B cell (primary cell): ENCODE measurements around the gene TMED5. TPM values are rescaled to one million over a fixed set of nuclear protein-coding genes. Genes with fewer than 3 reads are reported as not detected.

Source experiments
- ATAC-seq: fragments of 200-7000 bp; cut with Tn5 transposase; one replicate; pipeline ENCODE4 v1.10.0; 2021; ENCODE audit warnings: low read depth, mild to moderate bottlenecking, moderate number of reproducible peaks, moderate library complexity
- CTCF ChIA-PET: fragments of 350-600 bp; sonication (Branson Sonifier 250); formaldehyde crosslinking; loops from one replicate; lab custom pipeline; 2021; ENCODE audit warnings: antibody characterized with exemption, inconsistent platforms; lab: Charles Lee
- POLR2A ChIA-PET: fragments of 350-600 bp; sonication (Branson Sonifier 250); formaldehyde crosslinking; loops from one replicate; lab custom pipeline; 2021; ENCODE audit warnings: antibody characterized with exemption; lab: Charles Lee
- DNase-seq: peaks from one replicate; pipeline ENCODE4 v3.0.0; 2013
- H2AFZ ChIP-seq: 2 replicates; pipeline ENCODE4 v1.6.1; 2012; ENCODE audit warnings: mild to moderate bottlenecking, low read depth, low read length; ENCODE audit not compliant: insufficient read depth, poor library complexity, severe bottlenecking
- H3K27ac ChIP-seq, 2 donors: 1 replicate in 1 of 2; 2 replicates in 1 of 2; pipeline ENCODE4 v1.5.1; 2012 to 2013; ENCODE audit warnings: low read length in 2 of 2, mild to moderate bottlenecking in 2 of 2, moderate library complexity in 1 of 2
- H3K27me3 ChIP-seq, 4 experiments: fragments of 200-600 bp in 1 of 4; sonication (generic) in 1 of 4; replicated peaks in 1 of 4; 1 replicate in 2 of 4; 2 replicates in 2 of 4; pipeline versions ENCODE4 v1.6.1 to v1.7.0; 2013 to 2016; ENCODE audit warnings: low read length in 3 of 4, mild to moderate bottlenecking in 2 of 4, mixed read lengths in 1 of 4, moderate library complexity in 1 of 4; ENCODE audit not compliant: insufficient read depth in 4 of 4, control insufficient read depth in 3 of 4; ENCODE audit errors: control extremely low read depth in 1 of 4
- H3K36me3 ChIP-seq, 2 experiments: replicated peaks in 1 of 2; 1 replicate in 1 of 2; 2 replicates in 1 of 2; pipeline versions ENCODE4 v1.6.1 to v1.7.1; 2013; ENCODE audit warnings: low read length in 1 of 2; ENCODE audit not compliant: insufficient read depth in 2 of 2, control insufficient read depth in 1 of 2; ENCODE audit errors: control extremely low read depth in 1 of 2, extremely low read depth in 1 of 2
- H3K4me1 ChIP-seq, 2 donors: fragments of 200-600 bp in 1 of 2; sonication (generic) in 1 of 2; 1 replicate in 1 of 2; 2 replicates in 1 of 2; pipeline versions ENCODE4 v1.5.1 to v1.6.1; 2013 to 2017; ENCODE audit warnings: low read length in 2 of 2; ENCODE audit not compliant: control insufficient read depth in 2 of 2, insufficient read depth in 2 of 2
- H3K4me2 ChIP-seq: replicated peaks from 2 replicates; pipeline ENCODE3; 2012; ENCODE audit warnings: mild to moderate bottlenecking, low read depth, low read length; ENCODE audit not compliant: poor library complexity, severe bottlenecking
- H3K4me3 ChIP-seq, 5 experiments: fragments of 200-600 bp in 1 of 5; sonication (generic) in 1 of 5; 1 replicate in 3 of 5; 2 replicates in 2 of 5; pipeline versions ENCODE4 v1.5.1 to v1.7.0; 2011 to 2016; ENCODE audit warnings: low read length in 4 of 5, mild to moderate bottlenecking in 4 of 5, low read depth in 2 of 5, control low read depth in 1 of 5, moderate library complexity in 1 of 5; ENCODE audit not compliant: insufficient read depth in 1 of 5; ENCODE audit errors: control extremely low read depth in 1 of 5, extremely low read depth in 1 of 5
- H3K79me2 ChIP-seq: fragments of 200-600 bp; sonication (generic); one replicate; pipeline ENCODE4 v1.6.0; 2016; ENCODE audit warnings: low read length; ENCODE audit not compliant: control insufficient read depth, insufficient read depth
- H3K9ac ChIP-seq: fragments of 200-600 bp; sonication (generic); 2 replicates; pipeline ENCODE4 v1.6.1; 2017; ENCODE audit warnings: mild to moderate bottlenecking, low read length, moderate library complexity
- H3K9me3 ChIP-seq, 3 donors: one replicate each; pipeline versions ENCODE4 v1.6.1 to v1.7.1; 2013; ENCODE audit warnings: low read length in 2 of 3; ENCODE audit not compliant: control insufficient read depth in 2 of 3, insufficient read depth in 1 of 3; ENCODE audit errors: control extremely low read depth in 1 of 3
- H4K20me1 ChIP-seq: 2 replicates; pipeline ENCODE4 v1.6.0; 2012; ENCODE audit warnings: mild to moderate bottlenecking, low read length; ENCODE audit not compliant: insufficient read depth, control insufficient read depth, poor library complexity, severe bottlenecking
- H3K27ac Mint-ChIP-seq: one replicate; pipeline ENCODE4 v1.8.0; 2021; ENCODE audit warnings: mixed read lengths
- H3K27me3 Mint-ChIP-seq: one replicate; pipeline ENCODE4 v1.8.0; 2021; ENCODE audit warnings: mixed read lengths
- H3K4me1 Mint-ChIP-seq: one replicate; pipeline ENCODE4 v1.8.0; 2021; ENCODE audit warnings: mixed read lengths
- H3K4me3 Mint-ChIP-seq: one replicate; pipeline ENCODE4 v1.8.0; 2021; ENCODE audit warnings: mixed read lengths
- H3K9me3 Mint-ChIP-seq: one replicate; pipeline ENCODE4 v1.8.0; 2022; ENCODE audit warnings: mixed read lengths; ENCODE audit not compliant: insufficient read depth
- CTCF ChIP-seq: fragments of 200-600 bp; IDR thresholded peaks from one replicate; pipeline ENCODE4 v1.8.0; 2022; ENCODE audit warnings: antibody characterized with exemption, mild to moderate bottlenecking
- EZH2 ChIP-seq: IDR thresholded peaks from 2 replicates; pipeline ENCODE4 v1.6.1; 2012; ENCODE audit warnings: borderline replicate concordance, low read depth, mild to moderate bottlenecking, moderate library complexity, low read length; ENCODE audit not compliant: insufficient read depth, poor library complexity, severe bottlenecking
- WGBS: methylation state at CpG from one replicate; pipeline ENCODE4 v1.1.5; 2013; ENCODE audit warnings: missing lambda C conversion rate; ENCODE audit not compliant: insufficient coverage; 5-methylcytosine and 5-hydroxymethylcytosine counted together
- intact Hi-C: fragments of 100-400 bp; cut with micrococcal nuclease; formaldehyde crosslinking; loops from one replicate; pipeline ENCODE4 v1.10.0; 2022
- polyA plus RNA-seq: library from polyadenylated mRNA; depleted of rRNA; stranded (reverse); fragments of >200 nt; gene quantifications from 2 replicates; pipeline ENCODE4 v1.2.3, GENCODE V29; 2012
- total RNA-seq, 2 donors: library from RNA; stranded (reverse); fragments of 120-200 nt in 1 of 2; gene quantifications; 1 replicate in 1 of 2; 2 replicates in 1 of 2; pipeline versions ENCODE4 v1.2.3 to v1.2.4, GENCODE V29; 2013 to 2022

Gene TMED5
- total and polyA plus RNA-seq, 2 donors (not counting 1 experiment from before 2014, with no cell fraction given): 23.7 to 46.1 TPM

GRCh38 chr1:93148001-93148400 lies 32.2 kb downstream of the TMED5 start:
- DNase-seq: no peak
- intact Hi-C loops: no loop called here
- H3K9ac ChIP-seq: no peak overlapping the region
- H3K27ac Mint-ChIP-seq: no peak overlapping the region
- no peak overlapping the region for H3K4me3 ChIP-seq
- TF ChIP-seq EZH2 (no peak), CTCF (no peak)
- no peak overlapping the region for H2AFZ ChIP-seq
- no peaks in the 10 kb centered on the region for H3K27me3 ChIP-seq
- H3K79me2 ChIP-seq: no peaks in the 10 kb centered on the region
- H4K20me1 ChIP-seq: peaks cover 5% of the 10 kb centered on the region
- 95% methylated on average over 5 of the region's 7 CpGs for WGBS
- no peak overlapping the region for H3K4me3 Mint-ChIP-seq
- no peaks in the 10 kb centered on the region for H3K9me3 Mint-ChIP-seq
- CTCF ChIA-PET: interaction anchor here (0.6 kb wide), 1 partner anchor 71 kb away, joined by 3 read pairs; no protein-coding TSS in a partner anchor
- no peak for ATAC-seq
- H3K27ac ChIP-seq: no peak overlapping the region
- H3K9me3 ChIP-seq: no peaks in the 10 kb centered on the region
- H3K4me2 ChIP-seq: no peak overlapping the region
- no peaks in the 10 kb centered on the region for H3K4me1 Mint-ChIP-seq
- H3K36me3 ChIP-seq: peaks cover 21 to 37% of the 10 kb centered on the region in 2 experiments
- no peaks in the 10 kb centered on the region for H3K27me3 Mint-ChIP-seq
- no peaks in the 10 kb centered on the region for H3K4me1 ChIP-seq
- POLR2A ChIA-PET: no interaction called here

GRCh38 chr1:93143769-93144168 lies 36.4 kb downstream of the TMED5 start:
- Histone ChIP-seq H3K9ac (no peak overlapping the region), H2AFZ (no peak overlapping the region), H3K9me3 (no peaks in the 10 kb centered on the region), H3K36me3 (peaks cover 10 to 17% of the 10 kb centered on the region in 2 experiments), H3K4me3 (no peak overlapping the region), H3K4me2 (no peak overlapping the region), H3K79me2 (no peaks in the 10 kb centered on the region), H4K20me1 (no peaks in the 10 kb centered on the region), H3K27ac (no peak overlapping the region), H3K27me3 (no peaks in the 10 kb centered on the region), H3K4me1 (no peaks in the 10 kb centered on the region)
- TF ChIP-seq EZH2 (no peak), CTCF (no peak)
- DNase-seq: no peak
- POLR2A ChIA-PET: no interaction called here
- no peak overlapping the region for H3K27ac Mint-ChIP-seq
- ATAC-seq: no peak
- H3K4me1 Mint-ChIP-seq: no peaks in the 10 kb centered on the region
- WGBS: no CpG with 5 or more reads among the region's 4 CpGs
- H3K4me3 Mint-ChIP-seq: no peak overlapping the region
- no peaks in the 10 kb centered on the region for H3K9me3 Mint-ChIP-seq
- H3K27me3 Mint-ChIP-seq: no peaks in the 10 kb centered on the region
- CTCF ChIA-PET: interaction anchor here (1.2 to 1.8 kb wide), 2 partner anchors 64 to 161 kb away, joined by 3 to 4 read pairs; no protein-coding TSS in a partner anchor
- intact Hi-C loops: no loop called here
